ENCODE data around the gene ANKS6. TPM values are rescaled to one million over a fixed set of nuclear protein-coding genes. Genes with fewer than 3 reads are reported as not detected.

ANKS6 gene
- total RNA-seq, 1 experiment from 2014 or later = 19.6 TPM

GRCh38 chr9:98702835-98703380, 93.4 kb downstream of the ANKS6 start:
- Histone ChIP-seq H3K27ac (ENCODE audit: low read length) (no peak overlapping the region), H3K27me3 (ENCODE audit: control insufficient read depth, insufficient read depth, low read length) (no peaks in the 10 kb centered on the region; the same call in 1 of the 2 replicates), H3K9me3 (ENCODE audit: control insufficient read depth, insufficient read depth, low read depth, low read length) (no peaks in the 10 kb centered on the region), H3K4me1 (ENCODE audit: control insufficient read depth, insufficient read depth, low read length) (no peaks in the 10 kb centered on the region; the same call in 1 of the 2 replicates), H3K4me3 (ENCODE audit: low read depth in 2 of 2, low read length in 2 of 2) (no peak overlapping the region), H3K36me3 (ENCODE audit: control insufficient read depth, insufficient read depth, low read length) (no peaks in the 10 kb centered on the region)
- ChIA-PET CTCF (no interaction called here), POLR2A (no interaction called here)
- ATAC-seq (no peak), DNase-seq (ENCODE audit: low read depth, low spot score) (no peak)
- no peak for TF ChIP-seq REST (IDR thresholded peaks at IDR 0.05; ENCODE audit: insufficient read depth in 1 of 2, low read depth in 2 of 2, low read length in 1 of 2)
- no peak for TF ChIP-seq POLR2AphosphoS5 (IDR thresholded peaks at IDR 0.05; ENCODE audit: low read depth, low read length)
- no peak for TF ChIP-seq CTCF (IDR thresholded peaks at IDR 0.05)
- TF ChIP-seq SIN3A (IDR thresholded peaks at IDR 0.05; ENCODE audit: borderline replicate concordance, insufficient read depth, low read depth, low read length) = no peak
- TF ChIP-seq TCF7L2 (IDR thresholded peaks at IDR 0.05; ENCODE audit: low read depth, low read length) = no peak
- in situ Hi-C loops (cut with HindIII; ENCODE audit: low pct_unique_long_range_greater_than_20kb, low sequenced_read_pairs) = no loop called here
- BruUV-seq (replicated peaks) = no TSS peak
- intact Hi-C loops (cut with micrococcal nuclease; ENCODE audit: unreplicated experiment) = no loop called here

- CTCF ChIA-PET = no interaction called here
- intact Hi-C loops (cut with micrococcal nuclease; ENCODE audit: unreplicated experiment) = no loop called here
- Histone ChIP-seq H3K27me3 (ENCODE audit: control insufficient read depth, insufficient read depth, low read length) (no peaks in the 10 kb centered on the region), H3K4me3 (ENCODE audit: low read depth in 2 of 2, low read length in 2 of 2) (no peak overlapping the region), H3K36me3 (ENCODE audit: control insufficient read depth, insufficient read depth, low read length) (no peaks in the 10 kb centered on the region), H3K9me3 (ENCODE audit: control insufficient read depth, insufficient read depth, low read depth, low read length) (no peaks in the 10 kb centered on the region), H3K4me1 (ENCODE audit: control insufficient read depth, insufficient read depth, low read length) (no peaks in the 10 kb centered on the region; the same call in 1 of the 2 replicates), H3K27ac (ENCODE audit: low read length) (no peak overlapping the region)
- DNase-seq (ENCODE audit: low read depth, low spot score) (no peak), ATAC-seq (no peak)
- POLR2A ChIA-PET = no interaction called here
- in situ Hi-C loops (cut with HindIII; ENCODE audit: low pct_unique_long_range_greater_than_20kb, low sequenced_read_pairs) = no loop called here
- TF ChIP-seq REST (IDR thresholded peaks at IDR 0.05; ENCODE audit: insufficient read depth in 1 of 2, low read depth in 2 of 2, low read length in 1 of 2) (no peak), CTCF (IDR thresholded peaks at IDR 0.05) (no peak), SIN3A (IDR thresholded peaks at IDR 0.05; ENCODE audit: borderline replicate concordance, insufficient read depth, low read depth, low read length) (no peak), POLR2AphosphoS5 (IDR thresholded peaks at IDR 0.05; ENCODE audit: low read depth, low read length) (no peak), TCF7L2 (IDR thresholded peaks at IDR 0.05; ENCODE audit: low read depth, low read length) (no peak)
- no TSS peak for BruUV-seq (replicated peaks)
Observed at GRCh38 chr9:98702340-98702739, 94.0 kb downstream of the ANKS6 start.
